ENCODE measurements around the gene MSX2. TPM values are rescaled to one million over a fixed set of nuclear protein-coding genes. Genes with fewer than 3 reads are reported as not detected.
A peak's percentile ranks its signal among the peaks of the same experiment; 100 is the strongest.

The MSX2 gene
- total and polyA plus RNA-seq, 2 donors from 2014 or later = 0.37 to 0.79 TPM

GRCh38 chr5:174708476-174709207 is 15.7 kb upstream of the MSX2 start:
- Histone ChIP-seq H3K9ac (ENCODE audit: low read length in 3 of 3) (no peak overlapping the region), H3K4me3 (ENCODE audit: low read length in 3 of 3) (no peak overlapping the region), H3K27ac (ENCODE audit: low read depth in 2 of 2, low read length in 2 of 2) (no peak overlapping the region), H3K36me3 (ENCODE audit: control insufficient read depth in 2 of 3, insufficient read depth in 3 of 3, low read length in 3 of 3) (no peaks in the 10 kb centered on the region), H3K27me3 (ENCODE audit: control insufficient read depth, insufficient read depth, low read length) (peaks cover 22% of the 10 kb centered on the region), H3K4me1 (ENCODE audit: control insufficient read depth in 2 of 3, insufficient read depth in 2 of 3, low read depth in 1 of 3, low read length in 3 of 3) (no peaks in the 10 kb centered on the region), H3K9me3 (ENCODE audit: control insufficient read depth in 2 of 3, insufficient read depth in 1 of 3, low read length in 3 of 3) (no peaks in the 10 kb centered on the region)
- no peak for TF ChIP-seq CTCF (IDR thresholded peaks at IDR 0.05; ENCODE audit: borderline replicate concordance, extremely low read depth, insufficient read depth)
- intact Hi-C loops (cut with DNase I) = no loop called here
- DNase-seq = peak in 1 of 5 donors; percentile 39
- FAIRE-seq = no peak

GRCh38 chr5:174714751-174715150 is 9.6 kb upstream of the MSX2 start:
- intact Hi-C loops (cut with DNase I) = no loop called here
- H3K9me3 ChIP-seq (ENCODE audit: control insufficient read depth in 2 of 3, insufficient read depth in 1 of 3, low read length in 3 of 3) = no peaks in the 10 kb centered on the region
- FAIRE-seq = no peak
- TF ChIP-seq CTCF (IDR thresholded peaks at IDR 0.05; ENCODE audit: borderline replicate concordance, extremely low read depth, insufficient read depth) = no peak
- H3K9ac ChIP-seq (ENCODE audit: low read length in 3 of 3) = no peak overlapping the region
- DNase-seq = no peak
- no peak overlapping the region for H3K4me3 ChIP-seq (ENCODE audit: low read length in 3 of 3)
- H3K27me3 ChIP-seq (ENCODE audit: control insufficient read depth, insufficient read depth, low read length) = peaks cover 29% of the 10 kb centered on the region
- no peak overlapping the region for H3K27ac ChIP-seq (ENCODE audit: low read depth in 2 of 2, low read length in 2 of 2)
- H3K4me1 ChIP-seq (ENCODE audit: control insufficient read depth in 2 of 3, insufficient read depth in 2 of 3, low read depth in 1 of 3, low read length in 3 of 3) = no peaks in the 10 kb centered on the region
- no peaks in the 10 kb centered on the region for H3K36me3 ChIP-seq (ENCODE audit: control insufficient read depth in 2 of 3, insufficient read depth in 3 of 3, low read length in 3 of 3)

GRCh38 chr5:174715804-174716203 is 8.6 kb upstream of the MSX2 start:
- Histone ChIP-seq H3K27ac (ENCODE audit: low read depth in 2 of 2, low read length in 2 of 2) (no peak overlapping the region), H3K4me3 (ENCODE audit: low read length in 3 of 3) (no peak overlapping the region), H3K9me3 (ENCODE audit: control insufficient read depth in 2 of 3, insufficient read depth in 1 of 3, low read length in 3 of 3) (no peaks in the 10 kb centered on the region), H3K27me3 (ENCODE audit: control insufficient read depth, insufficient read depth, low read length) (peaks cover 38% of the 10 kb centered on the region), H3K4me1 (ENCODE audit: control insufficient read depth in 2 of 3, insufficient read depth in 2 of 3, low read depth in 1 of 3, low read length in 3 of 3) (no peaks in the 10 kb centered on the region), H3K36me3 (ENCODE audit: control insufficient read depth in 2 of 3, insufficient read depth in 3 of 3, low read length in 3 of 3) (no peaks in the 10 kb centered on the region), H3K9ac (ENCODE audit: low read length in 3 of 3) (no peak overlapping the region)
- DNase-seq (no peak), FAIRE-seq (no peak)
- intact Hi-C loops (cut with DNase I) = no loop called here
- TF ChIP-seq CTCF (IDR thresholded peaks at IDR 0.05; ENCODE audit: borderline replicate concordance, extremely low read depth, insufficient read depth) = no peak
